Measurements from ENCODE around the gene SPATA2L. TPM values are rescaled to one million over a fixed set of nuclear protein-coding genes. Genes with fewer than 3 reads are reported as not detected.

Gene SPATA2L
- total and polyA plus RNA-seq, 2 of the 13 experiments (the other 11 are each of a cell fraction or from before 2014, with no cell fraction given), result 9.1 to 20.7 TPM

DNA sequence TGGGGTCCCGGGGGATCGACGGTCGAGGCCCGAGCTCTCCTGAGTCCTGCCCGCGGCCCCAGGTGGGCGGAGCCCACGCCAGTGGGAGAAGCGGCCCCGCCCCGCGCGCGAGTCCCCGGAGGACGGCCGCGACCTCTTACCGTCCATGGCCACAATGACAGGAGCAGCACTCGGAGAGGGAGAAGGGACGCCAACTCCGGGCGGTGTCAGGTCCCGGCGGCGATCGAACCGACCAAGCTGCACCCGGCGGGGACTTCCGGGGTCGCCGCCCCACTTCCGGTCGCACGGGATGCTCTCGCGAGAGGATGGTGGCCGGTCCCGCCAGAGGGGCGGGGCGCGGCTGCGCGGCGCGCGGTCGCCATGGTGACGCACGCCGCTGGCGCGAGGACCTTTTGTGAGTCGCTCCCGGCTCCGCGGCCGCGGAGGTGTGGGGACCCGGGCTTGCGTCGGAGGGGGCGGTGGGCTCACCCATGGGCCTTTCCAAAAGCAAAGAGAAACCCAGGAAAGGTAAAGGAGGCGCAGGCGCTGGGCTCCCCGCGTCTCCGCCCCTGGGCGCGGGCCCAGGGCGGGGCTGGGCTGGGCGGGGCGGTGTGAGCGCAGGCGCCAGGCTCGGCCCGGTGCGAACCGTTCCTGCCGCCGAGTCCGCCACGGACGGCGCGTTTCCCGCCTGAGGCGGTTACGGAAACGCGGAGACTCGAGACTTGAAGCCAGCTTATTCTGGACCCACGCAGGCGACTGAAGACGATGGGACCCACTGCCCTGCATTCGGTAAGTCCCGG is 43.9 kb downstream of the SPATA2L start, which contains the start of the genes CHMP1A and SPATA33 (continued):
- TF ChIP-seq KDM5A (IDR thresholded peaks at IDR 0.05; ENCODE audit: borderline replicate concordance, low read length) (peak; percentile 94), ZBTB7A (CRISPR knock-in tag; IDR thresholded peaks at IDR 0.05) (peak; percentile 79; the same call in 1 of the 2 replicates), NFKB2 (CRISPR knock-in tag; IDR thresholded peaks at IDR 0.05; ENCODE audit: borderline replicate concordance) (peak; percentile 69), ISX (CRISPR knock-in tag; conservative IDR thresholded peaks at IDR 0.05) (no peak; the same call in 1 of the 2 replicates), ARID2 (CRISPR knock-in tag; IDR thresholded peaks at IDR 0.05; ENCODE audit: borderline replicate concordance) (no peak), ZNF446 (CRISPR knock-in tag; IDR thresholded peaks at IDR 0.05) (0 out of 2 replicates have a peak, but pooled peaks have one; percentile 32), SMARCC2 (IDR thresholded peaks at IDR 0.05) (no peak), MYNN (CRISPR knock-in tag; IDR thresholded peaks at IDR 0.05; ENCODE audit: low read depth) (peak; percentile 48; the same call in 1 of the 2 replicates), BRD4 (CRISPR knock-in tag; IDR thresholded peaks at IDR 0.05) (no peak), ZBTB7B (CRISPR knock-in tag; IDR thresholded peaks at IDR 0.05) (peak; percentile 86), ZSCAN22 (CRISPR knock-in tag; IDR thresholded peaks at IDR 0.05) (0 out of 2 replicates have a peak, but pooled peaks have one; percentile 40), ZNF441 (CRISPR knock-in tag; IDR thresholded peaks at IDR 0.05; ENCODE audit: borderline replicate concordance) (peak; percentile 39), EEA1 (CRISPR knock-in tag; IDR thresholded peaks at IDR 0.05; ENCODE audit: borderline replicate concordance) (peak; percentile 50)
- TF ChIP-seq, protein P1, sequence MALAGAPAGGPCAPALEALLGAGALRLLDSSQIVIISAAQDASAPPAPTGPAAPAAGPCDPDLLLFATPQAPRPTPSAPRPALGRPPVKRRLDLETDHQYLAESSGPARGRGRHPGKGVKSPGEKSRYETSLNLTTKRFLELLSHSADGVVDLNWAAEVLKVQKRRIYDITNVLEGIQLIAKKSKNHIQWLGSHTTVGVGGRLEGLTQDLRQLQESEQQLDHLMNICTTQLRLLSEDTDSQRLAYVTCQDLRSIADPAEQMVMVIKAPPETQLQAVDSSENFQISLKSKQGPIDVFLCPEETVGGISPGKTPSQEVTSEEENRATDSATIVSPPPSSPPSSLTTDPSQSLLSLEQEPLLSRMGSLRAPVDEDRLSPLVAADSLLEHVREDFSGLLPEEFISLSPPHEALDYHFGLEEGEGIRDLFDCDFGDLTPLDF (CRISPR knock-in tag; IDR thresholded peaks at IDR 0.05), result peak; percentile 77
- TF ChIP-seq, protein P2, sequence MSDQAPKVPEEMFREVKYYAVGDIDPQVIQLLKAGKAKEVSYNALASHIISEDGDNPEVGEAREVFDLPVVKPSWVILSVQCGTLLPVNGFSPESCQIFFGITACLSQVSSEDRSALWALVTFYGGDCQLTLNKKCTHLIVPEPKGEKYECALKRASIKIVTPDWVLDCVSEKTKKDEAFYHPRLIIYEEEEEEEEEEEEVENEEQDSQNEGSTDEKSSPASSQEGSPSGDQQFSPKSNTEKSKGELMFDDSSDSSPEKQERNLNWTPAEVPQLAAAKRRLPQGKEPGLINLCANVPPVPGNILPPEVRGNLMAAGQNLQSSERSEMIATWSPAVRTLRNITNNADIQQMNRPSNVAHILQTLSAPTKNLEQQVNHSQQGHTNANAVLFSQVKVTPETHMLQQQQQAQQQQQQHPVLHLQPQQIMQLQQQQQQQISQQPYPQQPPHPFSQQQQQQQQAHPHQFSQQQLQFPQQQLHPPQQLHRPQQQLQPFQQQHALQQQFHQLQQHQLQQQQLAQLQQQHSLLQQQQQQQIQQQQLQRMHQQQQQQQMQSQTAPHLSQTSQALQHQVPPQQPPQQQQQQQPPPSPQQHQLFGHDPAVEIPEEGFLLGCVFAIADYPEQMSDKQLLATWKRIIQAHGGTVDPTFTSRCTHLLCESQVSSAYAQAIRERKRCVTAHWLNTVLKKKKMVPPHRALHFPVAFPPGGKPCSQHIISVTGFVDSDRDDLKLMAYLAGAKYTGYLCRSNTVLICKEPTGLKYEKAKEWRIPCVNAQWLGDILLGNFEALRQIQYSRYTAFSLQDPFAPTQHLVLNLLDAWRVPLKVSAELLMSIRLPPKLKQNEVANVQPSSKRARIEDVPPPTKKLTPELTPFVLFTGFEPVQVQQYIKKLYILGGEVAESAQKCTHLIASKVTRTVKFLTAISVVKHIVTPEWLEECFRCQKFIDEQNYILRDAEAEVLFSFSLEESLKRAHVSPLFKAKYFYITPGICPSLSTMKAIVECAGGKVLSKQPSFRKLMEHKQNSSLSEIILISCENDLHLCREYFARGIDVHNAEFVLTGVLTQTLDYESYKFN (CRISPR knock-in tag; conservative IDR thresholded peaks at IDR 0.05), result peak; percentile 27; the same call in 1 of the 2 replicates
- TF ChIP-seq, protein P3, sequence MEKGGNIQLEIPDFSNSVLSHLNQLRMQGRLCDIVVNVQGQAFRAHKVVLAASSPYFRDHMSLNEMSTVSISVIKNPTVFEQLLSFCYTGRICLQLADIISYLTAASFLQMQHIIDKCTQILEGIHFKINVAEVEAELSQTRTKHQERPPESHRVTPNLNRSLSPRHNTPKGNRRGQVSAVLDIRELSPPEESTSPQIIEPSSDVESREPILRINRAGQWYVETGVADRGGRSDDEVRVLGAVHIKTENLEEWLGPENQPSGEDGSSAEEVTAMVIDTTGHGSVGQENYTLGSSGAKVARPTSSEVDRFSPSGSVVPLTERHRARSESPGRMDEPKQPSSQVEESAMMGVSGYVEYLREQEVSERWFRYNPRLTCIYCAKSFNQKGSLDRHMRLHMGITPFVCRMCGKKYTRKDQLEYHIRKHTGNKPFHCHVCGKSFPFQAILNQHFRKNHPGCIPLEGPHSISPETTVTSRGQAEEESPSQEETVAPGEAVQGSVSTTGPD (CRISPR knock-in tag; IDR thresholded peaks at IDR 0.05), result no peak
